GM12864 (cell line): ENCODE results near the gene SCUBE1.

ENCODE experiments used
- DNase-seq: peaks from one replicate; pipeline ENCODE4 v3.0.0-alpha.2; 2011; ENCODE audit warnings: low read depth
- H3K4me3 ChIP-seq: 2 replicates; pipeline ENCODE4 v1.5.1; 2011; ENCODE audit warnings: mild to moderate bottlenecking, low read depth, low read length, control low read depth
- CTCF ChIP-seq: IDR thresholded peaks from 2 replicates; pipeline ENCODE4 v1.5.1; 2011; ENCODE audit warnings: low read depth, mild to moderate bottlenecking, moderate library complexity, low read length, control low read depth, inconsistent platforms; ENCODE audit errors: missing control alignments

The SCUBE1 gene

GRCh38 chr22:43275545-43276317 is 67.4 kb downstream of the SCUBE1 start:
- no peak for TF ChIP-seq CTCF
- no peak overlapping the region for H3K4me3 ChIP-seq
- no peak for DNase-seq

GRCh38 chr22:43274595-43275240 is 68.5 kb downstream of the SCUBE1 start:
- no peak for DNase-seq
- no peak for TF ChIP-seq CTCF
- no peak overlapping the region for H3K4me3 ChIP-seq

DNA sequence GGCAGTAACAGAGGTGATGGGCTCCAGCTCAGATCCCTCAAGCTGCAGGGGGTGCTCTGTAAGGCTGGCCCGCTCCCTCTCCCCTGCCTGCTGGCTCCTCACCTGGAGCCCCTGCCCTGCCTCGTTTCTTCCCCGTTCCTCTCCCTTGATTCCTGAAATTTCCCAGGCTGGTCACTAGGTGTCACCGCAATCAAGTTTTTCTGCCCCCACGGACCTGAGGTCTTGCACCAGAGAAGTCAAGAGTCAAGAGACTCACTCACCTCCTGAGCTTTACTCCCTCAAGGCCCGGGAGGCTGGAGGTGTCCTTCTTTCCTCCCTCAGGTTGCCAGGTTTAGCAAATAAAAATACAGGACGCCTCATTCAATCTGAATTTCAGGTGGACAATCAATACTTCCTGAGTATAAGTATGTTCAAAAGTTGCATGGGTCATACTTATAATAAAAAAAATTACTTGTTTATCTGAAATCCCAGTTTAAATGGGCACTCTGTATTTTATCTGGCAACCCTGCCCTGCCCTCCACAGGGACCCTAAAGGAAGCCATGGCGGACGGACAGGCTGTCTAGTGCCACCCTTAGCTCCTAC is 69.2 kb downstream of the SCUBE1 start:
- DNase-seq, result no peak
- peak; percentile 75 for TF ChIP-seq CTCF
- H3K4me3 ChIP-seq, result no peak overlapping the region

DNA sequence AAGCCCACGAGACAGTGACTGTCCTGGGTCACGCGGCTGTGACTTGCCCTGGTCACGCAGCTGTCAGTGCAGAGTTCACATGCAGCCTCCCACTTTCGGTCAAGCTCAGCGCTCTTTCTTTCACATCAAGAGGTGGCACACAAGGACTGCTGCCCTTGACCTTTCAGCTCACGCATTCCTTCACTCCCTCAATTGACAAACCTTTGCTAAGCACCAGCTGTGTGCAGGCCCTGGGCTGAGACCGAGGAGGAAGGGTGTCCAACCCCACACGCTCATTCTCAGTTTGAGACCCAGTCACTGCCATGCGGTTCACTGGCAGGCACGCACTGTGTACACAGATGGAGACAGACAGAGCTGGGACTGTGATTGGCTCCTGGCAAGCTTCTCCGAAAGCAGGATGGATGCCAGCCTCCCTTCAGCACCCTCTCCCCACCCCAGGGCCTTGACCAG is 70.3 kb downstream of the SCUBE1 start:
- DNase-seq, result no peak
- TF ChIP-seq CTCF, result no peak

DNA sequence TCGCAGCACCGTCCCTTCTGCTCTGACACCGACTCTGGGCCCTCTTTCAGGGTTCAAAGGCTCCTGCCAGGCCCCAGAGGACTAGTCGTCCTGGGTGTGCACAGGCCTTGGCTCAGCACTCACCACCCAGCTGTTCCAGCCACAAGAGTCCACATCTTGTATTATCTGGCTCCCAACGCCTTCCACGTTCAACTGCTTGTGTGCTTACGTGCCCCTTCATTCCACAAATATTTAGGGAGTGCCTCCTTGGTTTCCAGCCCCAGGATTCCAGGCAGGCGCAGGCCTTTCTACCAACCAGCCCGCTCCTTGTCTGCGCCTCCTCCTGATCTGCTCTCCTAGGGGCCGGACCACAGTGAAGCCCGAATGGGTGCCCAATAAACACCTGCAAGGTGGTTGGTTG is 70.9 kb downstream of the SCUBE1 start:
- no peak for TF ChIP-seq CTCF
- DNase-seq, result no peak
- no peak overlapping the region for H3K4me3 ChIP-seq

More for the DNA sequence above, 70.3 kb downstream of the SCUBE1 start:
- H3K4me3 ChIP-seq, result no peak overlapping the region

DNA sequence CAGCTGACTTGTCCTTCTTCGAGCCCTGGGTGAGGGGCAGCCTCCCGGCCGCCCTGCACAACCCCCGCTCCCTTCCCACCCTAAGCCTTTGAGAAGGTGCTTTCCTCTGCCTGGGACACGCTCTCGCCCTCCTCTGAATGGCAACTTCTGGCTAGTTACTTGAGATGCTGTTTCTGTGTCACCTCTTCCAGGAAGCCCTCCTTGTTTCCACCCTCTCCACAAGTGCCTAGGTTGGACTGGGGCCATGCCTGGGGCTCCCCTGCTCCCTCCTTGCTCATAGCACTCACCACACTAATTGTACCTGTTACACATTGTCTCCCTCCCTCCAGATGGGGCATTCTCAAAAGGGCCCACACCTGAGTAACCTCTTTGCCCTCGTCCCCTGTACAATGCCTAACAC is 72.2 kb downstream of the SCUBE1 start:
- DNase-seq, result no peak
- TF ChIP-seq CTCF, result no peak
- no peak overlapping the region for H3K4me3 ChIP-seq
